G401 (cell line): ENCODE data around the gene PRPSAP2. TPM values are rescaled to one million over a fixed set of nuclear protein-coding genes. Genes with fewer than 3 reads are reported as not detected.
"Not testable (repeated sequence)": the region's sequence is repeated elsewhere in the genome, so short reads cannot be mapped to it uniquely, and the experiment has no call there.

Source experiments
- DNase-seq: peaks from one replicate; pipeline ENCODE4 v3.0.0-alpha.2; 2015; ENCODE audit warnings: low spot score
- in situ Hi-C: cut with HindIII; loops from 2 replicates; pipeline ENCODE4 v1.10.0; 2016; ENCODE audit warnings: low sequenced_read_pairs, mixed read lengths
- total RNA-seq: library from RNA; depleted of rRNA; stranded (reverse); fragments of >200 nt; shearing (Covaris generic); gene quantifications from 2 replicates; pipeline ENCODE4 v1.2.3, GENCODE V29; 2014

Gene PRPSAP2
- total RNA-seq, 1 experiment from 2014 or later, result 137 TPM

GRCh38 chr17:18932360-18933055 is 74.6 kb downstream of the PRPSAP2 start:
- in situ Hi-C loops, result no loop called here
- DNase-seq, result no peak

GRCh38 chr17:18933102-18934058 is 75.4 kb downstream of the PRPSAP2 start:
- no peak for DNase-seq
- in situ Hi-C loops, result no loop called here

GRCh38 chr17:18937981-18938691 is 80.2 kb downstream of the PRPSAP2 start:
- in situ Hi-C loops, result no loop called here
- DNase-seq, result no peak

GRCh38 chr17:18938692-18939023 is 80.7 kb downstream of the PRPSAP2 start:
- no peak for DNase-seq
- in situ Hi-C loops, result no loop called here

GRCh38 chr17:18944646-18945045 is 86.7 kb downstream of the PRPSAP2 start:
- DNase-seq, result no peak
- in situ Hi-C loops, result no loop called here

GRCh38 chr17:18946536-18946935 is 88.6 kb downstream of the PRPSAP2 start:
- in situ Hi-C loops, result no loop called here
- DNase-seq, result no peak

- in situ Hi-C loops, result no loop called here
- DNase-seq, result no peak
Measured at GRCh38 chr17:18947866-18948265, 89.9 kb downstream of the PRPSAP2 start.

- in situ Hi-C loops, result no loop called here
- no peak for DNase-seq
Measured at GRCh38 chr17:18948476-18949006, 90.6 kb downstream of the PRPSAP2 start.

- in situ Hi-C loops, result no loop called here
- no peak for DNase-seq
Measured at GRCh38 chr17:18949566-18949965, 91.6 kb downstream of the PRPSAP2 start.

GRCh38 chr17:18950346-18950745 is 92.4 kb downstream of the PRPSAP2 start:
- DNase-seq, result no peak
- in situ Hi-C loops, result no loop called here

GRCh38 chr17:18950944-18951905 is 93.3 kb downstream of the PRPSAP2 start:
- DNase-seq, result no peak
- in situ Hi-C loops, result no loop called here

GRCh38 chr17:18951941-18952842 is 94.3 kb downstream of the PRPSAP2 start, which contains the start of gene SLC5A10:
SLC5A10 (plus strand) TSS chr17:18952165; CDS start chr17:18952206, 41 bp downstream.
- in situ Hi-C loops, result no loop called here
- no peak for DNase-seq

- in situ Hi-C loops, result no loop called here
- no peak for DNase-seq
Measured at GRCh38 chr17:18953231-18953728, 95.3 kb downstream of the PRPSAP2 start.

- no peak for DNase-seq
- in situ Hi-C loops, result no loop called here
Measured at GRCh38 chr17:18954321-18954720, 96.4 kb downstream of the PRPSAP2 start.

GRCh38 chr17:18955009-18955408 is 97.1 kb downstream of the PRPSAP2 start:
- DNase-seq, result no peak
- in situ Hi-C loops, result no loop called here

GRCh38 chr17:18956021-18956420 is 98.1 kb downstream of the PRPSAP2 start:
- DNase-seq, in situ Hi-C loops: not testable (repeated sequence)

GRCh38 chr17:18956581-18956980 is 98.7 kb downstream of the PRPSAP2 start:
- DNase-seq, result no peak
- in situ Hi-C loops, result no loop called here
